Ishikawa (cell line): ENCODE data around the gene ADRB1.

ENCODE experiments used
- CEBPB ChIP-seq: IDR thresholded peaks from 2 replicates; pipeline ENCODE4 v1.6.1; 2012
- CREB1 ChIP-seq: IDR thresholded peaks from 2 replicates; pipeline ENCODE4 v1.6.1; 2012; ENCODE audit warnings: low read depth
- EGR1 ChIP-seq: IDR thresholded peaks from 2 replicates; pipeline ENCODE4 v1.6.1; 2012
- EP300 ChIP-seq: IDR thresholded peaks from 2 replicates; pipeline ENCODE4 v1.6.1; 2012; ENCODE audit warnings: borderline replicate concordance
- FOXM1 ChIP-seq: IDR thresholded peaks from 2 replicates; pipeline ENCODE4 v1.6.1; 2012; ENCODE audit warnings: low read depth, borderline replicate concordance
- MAX ChIP-seq: IDR thresholded peaks from 2 replicates; pipeline ENCODE4 v1.6.1; 2012
- NFIC ChIP-seq: IDR thresholded peaks from 2 replicates; pipeline ENCODE4 v1.6.1; 2012
- RAD21 ChIP-seq: IDR thresholded peaks from 2 replicates; pipeline ENCODE4 v1.6.1; 2012; ENCODE audit warnings: low read depth
- REST ChIP-seq: IDR thresholded peaks from 2 replicates; pipeline ENCODE4 v1.6.1; 2012; ENCODE audit warnings: low read depth, mild to moderate bottlenecking
- TAF1 ChIP-seq: IDR thresholded peaks from 2 replicates; pipeline ENCODE4 v1.6.1; 2012; ENCODE audit warnings: low read depth, mild to moderate bottlenecking
- TCF12 ChIP-seq: IDR thresholded peaks from 2 replicates; pipeline ENCODE4 v1.6.1; 2012; ENCODE audit warnings: low read depth
- TEAD4 ChIP-seq: IDR thresholded peaks from 2 replicates; pipeline ENCODE4 v1.6.1; 2012
- USF1 ChIP-seq: IDR thresholded peaks from 2 replicates; pipeline ENCODE4 v1.6.1; 2012
- YY1 ChIP-seq: IDR thresholded peaks from 2 replicates; pipeline ENCODE4 v1.6.1; 2012; ENCODE audit warnings: low read depth
- ZBTB7A ChIP-seq: IDR thresholded peaks from 2 replicates; pipeline ENCODE4 v1.6.1; 2012; ENCODE audit warnings: low read depth

ADRB1 gene

GRCh38 chr10:114064151-114065048, 20.7 kb downstream of the ADRB1 start:
- TF ChIP-seq CEBPB = no peak
- TF ChIP-seq MAX = no peak
- TF ChIP-seq NFIC = no peak
- no peak for TF ChIP-seq EGR1
- no peak for TF ChIP-seq REST
- TF ChIP-seq TCF12 = no peak
- no peak for TF ChIP-seq YY1
- no peak for TF ChIP-seq CREB1
- TF ChIP-seq ZBTB7A = no peak
- TF ChIP-seq EP300 = no peak
- no peak for TF ChIP-seq USF1

GRCh38 chr10:114065049-114065435, 21.4 kb downstream of the ADRB1 start:
- TF ChIP-seq CEBPB = no peak

DNA sequence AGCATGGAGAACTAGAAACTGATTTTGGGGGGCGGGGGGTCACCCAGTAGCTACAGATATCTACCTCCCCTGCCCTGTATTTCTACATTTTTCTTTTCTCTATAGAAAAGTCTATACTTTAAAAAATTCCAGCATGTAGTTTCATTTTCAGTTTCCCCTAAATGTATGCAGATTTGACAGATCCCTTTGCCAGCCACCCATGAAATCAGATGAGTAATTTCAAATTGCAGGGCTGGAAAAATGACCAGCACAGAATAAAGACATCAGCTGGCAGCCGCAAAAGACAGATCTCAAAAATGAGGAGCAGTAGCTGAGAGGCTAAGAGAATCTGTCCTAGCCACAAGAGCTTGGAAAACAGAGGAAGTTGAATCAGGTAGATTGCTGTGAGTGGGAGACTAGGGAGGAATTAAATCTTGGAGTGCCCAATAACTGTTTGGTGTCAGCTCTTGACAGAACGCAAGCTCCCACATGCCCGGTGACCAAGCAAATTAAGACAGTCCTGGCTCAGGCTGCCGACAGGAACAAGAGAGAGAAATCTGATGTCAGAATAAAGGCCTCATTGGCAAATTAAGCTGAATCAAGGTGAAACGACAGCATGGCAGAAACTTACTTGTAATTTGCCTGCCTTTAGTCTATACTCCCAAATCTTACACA, 24.5 kb downstream of the ADRB1 start:
- no peak for TF ChIP-seq EP300
- TF ChIP-seq CEBPB = no peak
- no peak for TF ChIP-seq CREB1

DNA sequence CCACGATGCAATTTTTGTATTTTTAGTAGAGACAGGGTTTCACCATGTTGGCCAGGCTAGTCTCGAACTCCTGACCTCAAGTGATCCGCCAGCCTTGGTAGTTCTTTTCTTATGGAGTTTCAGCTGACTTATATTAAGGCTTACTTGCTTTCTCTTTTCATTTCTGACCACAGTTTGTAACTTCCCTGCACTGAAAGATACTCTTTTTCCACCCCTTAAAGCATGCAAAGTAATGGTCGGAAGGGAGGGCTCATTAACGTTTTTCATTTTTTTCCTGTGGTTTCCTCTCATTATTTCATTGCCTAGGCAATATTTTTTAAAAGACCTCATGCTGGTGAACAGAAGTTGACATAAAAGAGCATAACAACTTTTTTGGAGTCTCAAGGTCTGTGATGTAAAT, 27.0 kb downstream of the ADRB1 start:
- TF ChIP-seq TAF1 = no peak
- TF ChIP-seq RAD21 = no peak
- TF ChIP-seq MAX = no peak
- no peak for TF ChIP-seq EP300
- TF ChIP-seq CEBPB = no peak
- TF ChIP-seq USF1 = no peak
- TF ChIP-seq REST = no peak
- TF ChIP-seq FOXM1 = no peak
- no peak for TF ChIP-seq TCF12
- TF ChIP-seq TEAD4 = no peak
- TF ChIP-seq NFIC = no peak
- TF ChIP-seq CREB1 = no peak
- TF ChIP-seq YY1 = no peak
- no peak for TF ChIP-seq EGR1

- no peak for TF ChIP-seq NFIC
- TF ChIP-seq REST = no peak
- TF ChIP-seq TEAD4 = no peak
- TF ChIP-seq EGR1 = no peak
- no peak for TF ChIP-seq CREB1
- no peak for TF ChIP-seq YY1
- no peak for TF ChIP-seq TAF1
- TF ChIP-seq RAD21 = no peak
- TF ChIP-seq FOXM1 = no peak
- TF ChIP-seq TCF12 = no peak
- TF ChIP-seq ZBTB7A = no peak
- no peak for TF ChIP-seq MAX
- no peak for TF ChIP-seq CEBPB
Measured at GRCh38 chr10:114071178-114071577, 27.5 kb downstream of the ADRB1 start.
